HG02571 (cell line): ENCODE data around the gene HMSD.
A peak's percentile ranks its signal among the peaks of the same experiment; 100 is the strongest.
"Not testable (repeated sequence)": the region's sequence is repeated elsewhere in the genome, so short reads cannot be mapped to it uniquely, and the experiment has no call there.

Experiments used
- ATAC-seq: cut with Tn5 transposase; IDR thresholded peaks from one replicate; pipeline ENCODE4 v1.9.1; 2021; ENCODE audit warnings: mild to moderate bottlenecking, moderate library complexity; ENCODE audit not compliant: unreplicated experiment

HMSD gene, protein sequence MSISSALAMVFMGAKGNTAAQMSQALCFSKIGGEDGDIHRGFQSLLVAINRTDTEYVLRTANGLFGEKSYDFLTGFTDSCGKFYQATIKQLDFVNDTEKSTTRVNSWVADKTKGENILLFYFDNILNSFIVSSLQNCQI

DNA sequence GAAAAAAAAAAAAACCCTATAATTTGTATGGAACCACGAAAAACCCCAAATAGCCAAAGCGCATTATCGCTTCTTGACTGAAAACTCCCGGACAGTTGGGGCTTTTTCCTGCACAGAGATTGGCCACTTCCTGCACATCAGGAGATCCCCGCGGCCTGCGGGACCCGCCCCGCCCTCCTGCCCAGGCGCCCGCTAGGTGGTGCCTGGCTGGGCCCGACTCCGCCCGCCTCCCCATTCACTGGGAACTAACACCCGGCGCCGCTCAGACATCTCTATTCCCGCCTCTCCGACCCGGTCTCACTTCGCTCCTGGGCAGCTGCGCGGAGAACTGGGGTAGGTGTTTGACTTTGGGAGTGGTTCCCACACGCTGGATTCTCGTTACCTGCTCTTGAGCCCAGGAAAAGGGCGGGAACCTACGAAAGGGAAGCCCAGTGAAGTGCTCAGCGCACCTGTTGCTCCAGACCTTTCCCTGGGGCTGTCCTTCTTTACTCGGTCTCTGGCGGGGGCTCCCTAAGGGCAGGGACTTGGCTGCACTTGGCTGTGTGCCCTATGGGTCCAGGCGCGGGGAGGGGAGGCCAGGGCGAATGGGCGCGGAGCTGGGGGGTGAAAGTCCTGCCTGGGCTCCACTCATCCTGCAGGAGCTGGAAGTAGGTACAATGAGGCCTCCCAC, at the start of gene HMSD:
TSS of gene HMSD (plus strand) at position 234 of the 670 bp plus-strand sequence. CDS start 4,155 bp downstream, outside the sequence.
- peak; percentile 95 for ATAC-seq

- no peak for ATAC-seq
Observed at GRCh38 chr18:63903851-63904570, 45.1 kb upstream of the HMSD start.

DNA sequence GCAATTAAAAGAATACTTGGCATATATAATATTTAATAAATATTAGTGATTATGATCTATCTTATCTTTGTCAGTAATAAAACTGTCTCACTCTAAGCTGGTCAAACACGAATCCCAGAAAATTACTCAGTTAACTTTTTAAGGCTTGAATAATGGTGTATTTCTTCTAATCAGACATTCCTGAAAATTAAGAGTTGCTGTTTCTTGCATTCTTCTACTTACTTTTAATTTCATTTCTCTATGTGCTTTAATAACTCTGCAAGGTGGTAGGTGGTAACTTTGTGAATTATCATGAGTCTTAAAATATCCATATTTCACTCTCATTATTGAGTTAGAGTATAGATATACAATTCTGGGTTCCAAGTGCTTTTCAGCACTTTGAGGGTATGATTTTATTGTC, 44.4 kb upstream of the HMSD start:
- no peak for ATAC-seq

DNA sequence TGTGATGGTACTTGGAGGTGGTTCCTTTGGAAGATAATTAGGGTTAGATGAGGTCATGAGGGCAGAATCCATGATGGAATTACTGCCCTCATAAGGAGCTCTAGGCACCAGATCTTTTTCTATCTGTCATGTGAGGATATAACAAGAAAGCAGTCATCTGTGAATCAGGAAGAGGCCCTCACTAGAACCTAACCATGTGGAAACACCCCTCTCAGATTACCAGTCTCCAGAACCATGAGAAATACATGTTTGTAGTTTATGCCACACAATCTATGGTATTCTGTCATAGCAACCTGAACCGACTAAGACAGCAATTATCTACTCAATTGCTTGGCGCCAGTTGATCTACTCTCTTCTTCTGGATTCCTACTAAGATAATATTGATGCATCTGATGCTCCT, 43.7 kb upstream of the HMSD start:
- no peak for ATAC-seq

DNA sequence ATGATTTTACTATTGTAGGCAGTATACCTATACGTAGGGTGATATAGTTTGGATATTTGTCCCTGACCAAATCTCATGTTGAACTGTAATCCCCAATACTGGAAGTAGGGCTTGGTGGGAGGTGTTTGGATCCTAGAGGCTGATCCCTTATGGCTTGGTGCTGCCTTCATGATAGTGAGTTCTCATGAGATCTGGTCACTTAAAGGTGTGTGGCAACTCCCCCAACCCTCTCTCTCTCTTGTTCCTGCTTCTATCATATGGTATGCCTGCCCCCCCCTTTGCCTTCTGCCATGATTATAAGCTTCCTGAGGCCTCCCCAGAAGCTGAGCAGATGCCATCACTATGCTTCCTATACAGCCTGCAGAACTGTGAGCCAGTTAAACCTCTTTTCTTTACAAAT, 43.0 kb upstream of the HMSD start:
- ATAC-seq = no peak

- ATAC-seq = peak; percentile 68
Observed at GRCh38 chr18:63907664-63908063, 41.4 kb upstream of the HMSD start, which contains the start of gene SERPINB10. Gene SERPINB10, plus strand, starts transcription at chr18:63907958. Its CDS starts 7,553 bp downstream, at chr18:63915511.

GRCh38 chr18:63908858-63909257, 40.2 kb upstream of the HMSD start:
- no peak for ATAC-seq

DNA sequence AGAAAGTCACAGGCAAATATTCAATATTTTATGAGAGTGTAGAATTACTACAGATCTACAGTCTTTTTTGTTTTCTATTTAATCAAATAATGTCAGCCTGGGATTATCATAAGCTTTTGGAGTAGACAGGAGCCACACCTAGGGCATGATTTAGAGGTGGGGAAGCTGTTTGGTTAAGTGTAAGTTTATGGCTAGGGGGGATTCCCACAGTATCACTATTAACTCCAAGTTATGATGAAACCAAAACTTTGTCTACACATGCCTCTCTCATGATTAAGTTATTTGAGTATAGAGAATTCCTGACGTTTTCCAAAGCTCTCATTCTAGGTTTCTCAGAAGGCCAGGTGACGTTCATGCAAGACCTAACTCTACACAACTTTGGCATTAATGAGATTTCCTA, 39.2 kb upstream of the HMSD start:
- peak; percentile 58 for ATAC-seq

DNA sequence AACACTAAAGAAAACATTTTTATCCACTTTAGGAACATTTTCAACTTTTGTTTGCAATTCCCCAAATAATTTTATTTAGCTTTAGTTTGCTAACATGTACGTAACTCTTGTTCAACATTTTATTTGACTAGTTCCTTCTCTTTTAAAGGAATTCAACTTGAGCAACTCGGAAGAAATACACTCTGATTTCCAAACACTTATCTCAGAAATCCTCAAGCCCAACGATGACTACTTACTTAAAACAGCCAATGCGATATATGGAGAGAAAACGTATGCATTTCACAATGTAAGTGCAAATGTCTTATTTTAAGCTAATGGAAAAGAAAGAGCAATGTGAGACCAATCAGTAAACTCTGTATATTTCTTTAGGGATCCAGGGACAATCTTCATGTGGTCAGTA, 31.3 kb upstream of the HMSD start:
- ATAC-seq = no peak

DNA sequence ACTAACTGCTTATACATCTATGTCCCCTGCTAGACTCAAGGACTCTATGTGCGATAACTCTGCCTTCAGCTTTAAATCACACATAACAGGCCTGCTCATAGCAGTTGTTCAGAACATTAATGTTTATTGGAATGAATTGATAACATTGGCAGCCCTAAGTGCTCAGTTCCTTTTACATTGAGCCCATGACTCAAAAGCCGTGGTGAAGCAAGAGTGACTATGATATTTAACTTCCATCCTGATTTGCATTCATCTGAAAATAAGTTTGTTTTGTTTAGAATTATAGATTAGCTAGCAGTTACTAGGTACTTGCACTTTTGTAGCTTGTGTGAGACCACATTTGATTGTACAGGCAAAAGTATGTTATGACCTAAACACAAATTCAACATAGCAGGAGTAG, 27.1 kb upstream of the HMSD start:
- no peak for ATAC-seq

GRCh38 chr18:63924551-63924950, 24.6 kb upstream of the HMSD start:
- no peak for ATAC-seq

DNA sequence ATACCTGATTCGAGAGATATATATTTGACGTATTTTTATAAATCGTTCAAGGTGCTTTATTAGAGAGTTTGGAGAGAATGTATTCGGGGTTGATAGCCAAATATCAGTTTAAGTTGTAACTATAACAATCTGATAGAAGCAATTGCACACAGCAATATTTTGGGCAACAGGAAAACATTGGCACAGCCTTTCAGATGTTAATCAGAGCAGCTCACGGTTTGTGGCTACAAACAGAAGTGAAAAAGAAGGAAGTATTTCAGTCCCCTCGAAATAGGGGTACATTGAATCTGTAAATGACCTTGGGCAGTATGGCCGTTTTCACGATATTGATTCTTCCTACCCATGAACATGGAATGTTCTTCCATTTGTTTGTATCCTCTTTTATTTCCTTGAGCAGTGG, 20.8 kb upstream of the HMSD start:
- no peak for ATAC-seq

GRCh38 chr18:63929369-63929768, 19.7 kb upstream of the HMSD start:
- ATAC-seq = not testable (repeated sequence)

GRCh38 chr18:63930773-63931354, 18.2 kb upstream of the HMSD start:
- ATAC-seq = no peak

DNA sequence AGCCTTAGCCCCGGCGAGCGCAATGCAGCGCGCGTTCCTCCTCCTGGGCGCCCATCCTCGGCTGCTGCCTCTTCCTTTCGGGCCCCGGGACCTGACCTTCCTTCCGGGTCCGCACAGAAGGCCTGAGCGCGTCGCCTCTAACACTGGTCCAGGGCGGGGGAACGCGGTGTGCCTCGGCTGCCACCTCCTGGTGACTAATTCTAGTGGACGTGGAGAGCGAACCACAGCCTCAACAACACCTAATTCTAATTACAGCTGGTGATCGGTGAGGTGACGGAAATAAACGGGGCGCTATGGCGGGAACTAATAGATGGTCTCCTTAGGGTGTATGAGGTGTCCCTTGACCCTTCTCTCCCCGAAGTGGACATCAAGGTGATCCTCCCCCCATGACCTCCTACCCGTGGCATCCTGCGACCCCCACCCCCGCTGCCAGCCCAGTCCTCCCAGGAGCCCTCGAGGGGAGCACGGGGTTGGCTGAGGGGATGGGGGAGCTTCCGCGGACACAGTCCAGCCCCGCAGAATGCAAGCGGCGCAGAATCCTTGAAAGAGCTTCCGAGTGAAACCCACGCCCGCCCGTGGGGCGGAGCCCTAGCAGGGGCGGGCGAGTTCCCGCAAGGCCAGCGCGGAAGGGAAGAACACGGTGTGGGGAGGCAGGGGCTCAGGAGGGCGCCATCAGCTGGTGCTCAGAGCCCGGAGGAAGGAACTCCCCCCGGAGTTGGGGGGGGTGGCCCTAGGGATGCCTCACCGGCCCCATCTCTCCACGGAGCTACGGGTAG, 12.8 kb upstream of the HMSD start:
- ATAC-seq = peak; percentile 97

GRCh38 chr18:63936932-63937393, 12.1 kb upstream of the HMSD start:
- ATAC-seq = peak; percentile 32

DNA sequence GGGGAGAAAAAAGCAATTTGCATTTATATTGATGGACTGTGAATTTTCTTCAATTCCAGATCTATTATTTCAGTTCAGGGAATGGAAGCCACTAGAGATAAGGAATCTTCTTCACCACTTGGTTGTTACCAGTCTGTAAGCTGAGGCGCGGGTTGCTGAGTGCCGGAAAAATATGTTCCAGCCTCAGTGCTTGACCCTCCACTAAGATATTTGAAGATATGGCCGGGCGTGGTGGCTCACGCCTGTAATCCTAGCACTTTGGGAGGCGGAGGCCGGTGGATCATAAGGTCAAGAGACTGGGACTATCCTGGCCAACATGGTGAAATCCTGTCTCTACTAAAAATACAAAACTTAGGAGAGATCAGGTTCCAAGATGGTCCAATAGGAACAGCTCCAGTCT, 9.1 kb upstream of the HMSD start:
- ATAC-seq = no peak

- ATAC-seq = not testable (repeated sequence)
Observed at GRCh38 chr18:63940543-63941050, 8.5 kb upstream of the HMSD start.

GRCh38 chr18:63947051-63947790, 1.9 kb upstream of the HMSD start:
- no peak for ATAC-seq

DNA sequence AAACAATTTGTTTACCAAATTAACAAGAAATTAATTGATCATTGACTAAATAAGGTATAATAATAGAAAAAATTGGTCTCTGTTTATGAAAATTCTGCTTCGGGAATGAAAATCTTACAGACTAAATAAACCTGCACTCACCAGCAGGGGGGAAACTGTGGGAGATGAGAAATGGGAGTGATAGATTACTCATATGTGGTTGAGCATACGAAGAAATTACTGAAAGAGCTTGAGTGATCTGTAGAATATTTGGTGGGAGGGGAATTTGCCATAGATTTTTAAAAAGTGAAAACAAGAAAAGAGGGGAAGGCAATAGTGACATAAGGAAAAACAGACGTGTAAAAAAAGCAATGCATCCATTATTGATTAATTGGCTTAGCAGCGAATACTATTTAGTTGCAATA, 2.2 kb downstream of the HMSD start:
- ATAC-seq = no peak
